Small intestine (tissue), 16 donors: ENCODE data around the gene ARMC7. TPM values are rescaled to one million over a fixed set of nuclear protein-coding genes. Genes with fewer than 3 reads are reported as not detected.

Experiments used
- DNase-seq, 2 donors: peaks; one replicate each; pipeline versions ENCODE4 v3.0.0 to v3.0.0-alpha.2; 2013
- FAIRE-seq: peaks from 2 replicates; lab custom pipeline; 2012; peaks lifted over from hg19 to GRCh38; lab: Jason Lieb, UNC
- H3K27ac ChIP-seq, 3 donors: one replicate each; pipeline ENCODE4 v1.5.1; 2013; ENCODE audit warnings: low read length in 2 of 3, mild to moderate bottlenecking in 2 of 3, control low read depth in 1 of 3, inconsistent platforms in 1 of 3, low read depth in 1 of 3, moderate library complexity in 1 of 3
- H3K27me3 ChIP-seq, 3 donors: one replicate each; pipeline ENCODE4 v1.6.1; 2013; ENCODE audit warnings: low read length in 3 of 3, inconsistent platforms in 1 of 3; ENCODE audit not compliant: control insufficient read depth in 3 of 3, insufficient read depth in 3 of 3
- H3K36me3 ChIP-seq, 3 donors: one replicate each; pipeline ENCODE4 v1.6.1; 2013; ENCODE audit warnings: low read length in 3 of 3, inconsistent platforms in 1 of 3, low read depth in 1 of 3, mild to moderate bottlenecking in 1 of 3, moderate library complexity in 1 of 3; ENCODE audit not compliant: control insufficient read depth in 3 of 3, insufficient read depth in 2 of 3
- H3K4me1 ChIP-seq, 3 donors: one replicate each; pipeline ENCODE4 v1.6.1; 2013; ENCODE audit warnings: low read length in 2 of 3, inconsistent platforms in 1 of 3, low read depth in 1 of 3, mild to moderate bottlenecking in 1 of 3, moderate library complexity in 1 of 3; ENCODE audit not compliant: control insufficient read depth in 3 of 3, insufficient read depth in 2 of 3
- H3K4me3 ChIP-seq, 3 donors: one replicate each; pipeline ENCODE4 v1.5.1; 2013; ENCODE audit warnings: low read length in 3 of 3, control low read depth in 1 of 3, inconsistent platforms in 1 of 3, low read depth in 1 of 3, mild to moderate bottlenecking in 1 of 3, moderate library complexity in 1 of 3
- H3K9me3 ChIP-seq, 2 donors: one replicate each; pipeline ENCODE4 v1.6.1; 2013; ENCODE audit warnings: low read depth in 1 of 2, low read length in 1 of 2; ENCODE audit not compliant: control insufficient read depth in 2 of 2, insufficient read depth in 1 of 2
- WGBS, 3 donors: extraction: QIAGEN DNeasy Blood & Tissue Kit; methylation state at CpG; one replicate each; pipeline ENCODE4 v1.1.7; 2013; 5-methylcytosine and 5-hydroxymethylcytosine counted together
- long read RNA-seq, 10 donors: transcript quantifications; one replicate each; lab custom pipeline, GENCODE V29; 2026
- polyA plus RNA-seq, 4 donors: library from polyadenylated mRNA; stranded (reverse) in 3 of 4; unstranded in 1 of 4; fragments of 200-250 nt in 3 of 4; fragments of 120-200 nt in 1 of 4; gene quantifications; one replicate each; pipeline versions ENCODE4 v1.2.1 to v1.2.3, GENCODE V29; 2013
- donor health status: healthy with polysubstance abuse.
- donor health status: control.
- donor health status: control.
- donor health status: Bipolar disorder and iron deficiency.
- donor health status: healthy.

The ARMC7 gene
- 10 to 100 TPM; 11.6 to 24.8 (median 18.7) TPM for polyA plus RNA-seq
- long read RNA-seq, donor 1 = 0 reads
- long read RNA-seq, donor 2 = 0 reads
- long read RNA-seq, donor 3, partial matches to known transcripts = 0 of 4 reads
- long read RNA-seq, donor 3, other reads (novel, unspliced or antisense) = 0 of 4 reads
- long read RNA-seq, donor 4 = 0 reads
- long read RNA-seq, donor 5, partial matches to known transcripts = 0 of 2 reads
- long read RNA-seq, donor 5, other reads (novel, unspliced or antisense) = 0 of 2 reads
- long read RNA-seq, donor 6, partial matches to known transcripts = 0 of 2 reads
- long read RNA-seq, donor 6, other reads (novel, unspliced or antisense) = 0 of 2 reads
- long read RNA-seq, donor 7, transcript ARMC7-201 (3 exons, 2,126 nt) = major isoform, 5 of 7 reads
- long read RNA-seq, donor 7, partial matches to known transcripts = 0 of 7 reads
- long read RNA-seq, donor 7, other reads (novel, unspliced or antisense) = 0 of 7 reads
- long read RNA-seq, donor 8 = 0 reads
- long read RNA-seq, donor 9 = 0 reads
- long read RNA-seq, donor 10, partial matches to known transcripts = 0 of 3 reads
- long read RNA-seq, donor 10, other reads (novel, unspliced or antisense) = 0 of 3 reads

GRCh38 chr17:75109407-75110233 is at the start of gene ARMC7:
Gene ARMC7, plus strand, starts transcription at chr17:75109969. Its CDS starts 320 bp downstream, at chr17:75110289.
- Histone ChIP-seq H3K4me3 (peak within 1 kb of the TSS; percentile 73 to 90 (median 84)), H3K4me1 (peaks cover 0 to 23% (median 3%) of the 10 kb centered on the region in 3 donors), H3K27me3 (no peaks in the 10 kb centered on the region), H3K9me3 (no peaks in the 10 kb centered on the region), H3K27ac (peak within 1 kb of the TSS; percentile 66 to 85 (median 71)), H3K36me3 (peaks cover 0 to 28% (median 6%) of the 10 kb centered on the region in 3 donors)
- FAIRE-seq (no peak), DNase-seq (peak; percentile 89 to 94)
- 0 to 1% (median 0%) methylated on average over 68 of the region's 68 CpGs for WGBS, 3 donors

- peaks cover 0 to 5% (median 0%) of the 10 kb centered on the region in 3 donors for H3K4me1 ChIP-seq
- DNase-seq (no peak), FAIRE-seq (no peak)
- no peaks in the 10 kb centered on the region for H3K27me3 ChIP-seq
- H3K9me3 ChIP-seq = no peaks in the 10 kb centered on the region
- WGBS, 3 donors = 93 to 95% (median 94%) methylated on average over 26 of the region's 26 CpGs
- peak overlapping the region in 1 of 3 donors; percentile 17 for H3K27ac ChIP-seq
- no peak overlapping the region for H3K4me3 ChIP-seq
- H3K36me3 ChIP-seq = peaks cover 7 to 78% (median 13%) of the 10 kb centered on the region in 3 donors
Measured at GRCh38 chr17:75060434-75061054, 49.2 kb upstream of the ARMC7 start.

DNA sequence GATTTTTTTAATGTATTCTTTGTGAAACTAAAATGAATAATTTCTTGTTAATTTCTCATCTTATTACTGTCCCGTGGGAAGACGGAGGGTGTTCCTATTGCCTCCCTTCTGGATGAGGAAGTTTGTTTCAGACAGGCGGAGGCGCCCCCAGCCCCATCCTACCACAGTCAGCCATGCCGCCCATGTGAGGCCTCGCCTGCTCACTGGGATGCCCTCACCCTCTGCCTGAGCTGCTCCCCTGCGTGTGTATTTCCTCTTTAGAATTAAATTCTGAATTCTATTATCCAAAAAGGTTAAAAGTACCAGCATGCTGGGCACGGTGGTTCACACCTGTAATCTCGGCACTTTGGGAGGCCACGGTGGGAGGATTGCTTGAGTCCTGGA is 48.7 kb upstream of the ARMC7 start:
- DNase-seq = no peak
- no peaks in the 10 kb centered on the region for H3K9me3 ChIP-seq
- no peak for FAIRE-seq
- WGBS, 3 donors = 95 to 97% (median 95%) methylated on average over 10 of the region's 10 CpGs
- H3K27me3 ChIP-seq = no peaks in the 10 kb centered on the region
- no peak overlapping the region for H3K27ac ChIP-seq
- no peak overlapping the region for H3K4me3 ChIP-seq
- H3K4me1 ChIP-seq = peaks cover 0 to 5% (median 0%) of the 10 kb centered on the region in 3 donors
- H3K36me3 ChIP-seq = peaks cover 7 to 76% (median 13%) of the 10 kb centered on the region in 3 donors

DNA sequence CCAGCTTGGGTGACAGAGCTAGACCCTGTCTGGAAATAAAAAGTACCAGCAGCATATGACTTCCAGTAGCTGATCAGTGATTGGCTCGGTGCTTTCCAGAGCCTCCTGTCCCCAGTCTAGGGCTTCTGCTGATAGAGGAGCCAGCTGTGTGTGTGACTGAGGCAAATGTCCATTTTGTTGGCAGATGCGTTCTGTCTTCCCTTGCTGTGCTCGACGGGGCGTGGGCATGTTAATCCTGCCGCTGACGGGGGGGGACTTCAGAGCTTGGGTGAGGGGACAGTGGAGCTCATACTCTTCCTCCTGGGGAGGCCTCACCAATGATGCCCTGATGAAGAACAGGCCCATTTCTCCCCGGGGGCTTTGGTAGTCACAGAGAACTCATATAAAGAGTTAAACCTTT is 48.2 kb upstream of the ARMC7 start:
- DNase-seq = no peak
- no peak overlapping the region for H3K4me3 ChIP-seq
- no peak for FAIRE-seq
- peaks cover 0 to 5% (median 0%) of the 10 kb centered on the region in 3 donors for H3K4me1 ChIP-seq
- H3K36me3 ChIP-seq = peaks cover 7 to 75% (median 13%) of the 10 kb centered on the region in 3 donors
- H3K27me3 ChIP-seq = no peaks in the 10 kb centered on the region
- whole genome bisulfite sequencing, 3 donors = 92 to 96% (median 93%) methylated on average over 8 of the region's 8 CpGs
- H3K9me3 ChIP-seq = no peaks in the 10 kb centered on the region
- H3K27ac ChIP-seq = no peak overlapping the region

DNA sequence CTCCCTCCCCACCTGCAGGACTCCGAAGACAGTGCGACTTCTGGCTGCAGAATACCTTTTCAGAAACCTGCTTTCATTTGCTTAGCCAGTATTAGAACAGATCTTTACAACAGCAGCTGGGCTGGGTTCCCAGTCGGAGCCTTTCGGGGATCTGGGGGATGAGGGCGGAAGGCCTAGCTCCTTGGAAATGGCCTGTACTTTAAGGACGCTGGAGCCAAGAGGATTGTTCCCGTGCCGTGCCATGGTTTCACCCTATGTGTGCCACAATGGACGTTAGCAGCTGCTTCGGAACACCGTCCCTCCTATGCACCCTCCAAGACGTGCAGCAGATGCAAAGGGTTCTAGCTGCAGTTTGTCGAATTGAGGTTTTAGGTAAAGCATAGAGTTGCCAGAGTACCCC is 46.6 kb upstream of the ARMC7 start:
- no peak for DNase-seq
- WGBS, 3 donors = 92 to 95% (median 92%) methylated on average over 13 of the region's 13 CpGs

DNA sequence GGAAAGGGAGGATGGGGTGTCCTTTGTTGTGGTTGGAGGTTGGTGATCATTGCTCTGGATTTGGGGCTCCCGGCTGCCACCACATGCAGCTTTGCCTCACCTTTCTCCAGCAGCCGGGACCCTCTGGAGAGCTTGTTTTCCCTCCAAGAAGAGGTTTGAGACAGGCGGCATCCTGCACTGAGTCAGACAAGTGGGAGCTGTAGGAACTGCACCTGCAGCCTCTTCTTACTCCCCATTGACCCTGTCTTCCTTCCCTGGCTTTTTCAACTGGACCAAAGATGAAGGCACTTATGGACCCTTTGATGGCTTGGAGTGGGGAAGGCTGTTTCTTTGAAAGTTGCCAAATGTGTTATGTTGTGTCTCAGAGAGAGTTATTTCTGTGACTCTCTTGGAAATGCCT is 46.1 kb upstream of the ARMC7 start:
- 84 to 95% (median 91%) methylated on average over 3 of the region's 3 CpGs for WGBS, 3 donors

More for the DNA sequence above, 46.6 kb upstream of the ARMC7 start:
- H3K4me3 ChIP-seq = no peak overlapping the region
- no peaks in the 10 kb centered on the region for H3K27me3 ChIP-seq
- no peaks in the 10 kb centered on the region for H3K9me3 ChIP-seq
- H3K27ac ChIP-seq = no peak overlapping the region
- no peak for FAIRE-seq
- peaks cover 7 to 61% (median 13%) of the 10 kb centered on the region in 3 donors for H3K36me3 ChIP-seq
- peaks cover 0 to 5% (median 0%) of the 10 kb centered on the region in 3 donors for H3K4me1 ChIP-seq

GRCh38 chr17:75064040-75064439 is 45.7 kb upstream of the ARMC7 start:
- H3K9me3 ChIP-seq = no peaks in the 10 kb centered on the region
- H3K4me1 ChIP-seq = peaks cover 0 to 5% (median 0%) of the 10 kb centered on the region in 3 donors
- DNase-seq = no peak
- FAIRE-seq = no peak
- no peak overlapping the region for H3K4me3 ChIP-seq
- H3K36me3 ChIP-seq = peaks cover 7 to 59% (median 13%) of the 10 kb centered on the region in 3 donors
- no peak overlapping the region for H3K27ac ChIP-seq
- H3K27me3 ChIP-seq = no peaks in the 10 kb centered on the region
- 91 to 97% (median 95%) methylated on average over 11 of the region's 11 CpGs for WGBS, 3 donors

More for the DNA sequence above, 46.1 kb upstream of the ARMC7 start:
- no peak overlapping the region for H3K27ac ChIP-seq
- peaks cover 7 to 59% (median 13%) of the 10 kb centered on the region in 3 donors for H3K36me3 ChIP-seq
- H3K4me1 ChIP-seq = peaks cover 0 to 5% (median 0%) of the 10 kb centered on the region in 3 donors
- H3K9me3 ChIP-seq = no peaks in the 10 kb centered on the region
- no peaks in the 10 kb centered on the region for H3K27me3 ChIP-seq
- H3K4me3 ChIP-seq = no peak overlapping the region
- FAIRE-seq (no peak), DNase-seq (no peak)
